Measurements from ENCODE around the gene IRF2.

The IRF2 gene

DNA sequence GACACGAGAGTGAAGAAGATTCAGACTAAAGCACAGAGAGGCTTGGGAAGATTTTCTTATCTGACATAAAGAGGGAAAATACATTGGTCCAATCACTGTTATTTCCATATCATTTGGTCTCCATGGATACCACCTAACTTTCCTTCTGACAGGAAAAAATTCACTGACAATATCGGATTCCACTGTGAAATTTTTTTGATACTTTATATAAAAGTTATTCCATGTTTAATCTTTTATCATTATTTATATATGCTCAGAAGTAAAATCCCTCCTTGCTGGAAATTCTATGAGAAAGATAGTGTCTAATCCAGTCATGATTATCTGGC, 3.6 kb downstream of the IRF2 start:
- TF ChIP-seq, protein P1, sequence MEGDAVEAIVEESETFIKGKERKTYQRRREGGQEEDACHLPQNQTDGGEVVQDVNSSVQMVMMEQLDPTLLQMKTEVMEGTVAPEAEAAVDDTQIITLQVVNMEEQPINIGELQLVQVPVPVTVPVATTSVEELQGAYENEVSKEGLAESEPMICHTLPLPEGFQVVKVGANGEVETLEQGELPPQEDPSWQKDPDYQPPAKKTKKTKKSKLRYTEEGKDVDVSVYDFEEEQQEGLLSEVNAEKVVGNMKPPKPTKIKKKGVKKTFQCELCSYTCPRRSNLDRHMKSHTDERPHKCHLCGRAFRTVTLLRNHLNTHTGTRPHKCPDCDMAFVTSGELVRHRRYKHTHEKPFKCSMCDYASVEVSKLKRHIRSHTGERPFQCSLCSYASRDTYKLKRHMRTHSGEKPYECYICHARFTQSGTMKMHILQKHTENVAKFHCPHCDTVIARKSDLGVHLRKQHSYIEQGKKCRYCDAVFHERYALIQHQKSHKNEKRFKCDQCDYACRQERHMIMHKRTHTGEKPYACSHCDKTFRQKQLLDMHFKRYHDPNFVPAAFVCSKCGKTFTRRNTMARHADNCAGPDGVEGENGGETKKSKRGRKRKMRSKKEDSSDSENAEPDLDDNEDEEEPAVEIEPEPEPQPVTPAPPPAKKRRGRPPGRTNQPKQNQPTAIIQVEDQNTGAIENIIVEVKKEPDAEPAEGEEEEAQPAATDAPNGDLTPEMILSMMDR (conservative IDR thresholded peaks at IDR 0.05; ENCODE audit: control insufficient read depth, insufficient read depth, low read depth, low read length) = no peak
- DNase-seq (ENCODE audit: low read depth) = no peak
- H3K4me3 ChIP-seq (ENCODE audit: control insufficient read depth, low read depth, low read length) = no peak overlapping the region

DNA sequence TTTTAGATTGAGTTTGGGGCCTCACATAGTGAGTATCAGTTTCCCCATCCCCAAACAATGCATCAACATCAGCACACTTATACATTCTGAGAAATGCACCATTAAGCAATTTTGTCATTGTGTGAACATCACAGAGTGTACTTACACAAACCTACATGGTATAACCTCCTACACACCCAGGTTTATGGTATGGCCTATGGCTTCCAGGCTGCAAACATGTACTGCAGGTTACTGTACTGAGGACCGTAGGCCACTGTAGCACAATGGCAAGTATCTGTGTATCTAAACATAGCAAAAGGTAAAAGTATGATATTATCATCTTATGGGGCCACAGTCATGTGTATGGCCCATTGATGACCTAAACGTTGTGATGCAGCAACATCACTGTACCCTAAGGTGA, 7.7 kb downstream of the IRF2 start:
- H3K4me3 ChIP-seq (ENCODE audit: control insufficient read depth, low read depth, low read length) = no peak overlapping the region
- no peak for DNase-seq (ENCODE audit: low read depth)
- TF ChIP-seq, protein P1 (conservative IDR thresholded peaks at IDR 0.05; ENCODE audit: control insufficient read depth, insufficient read depth, low read depth, low read length) = no peak

DNA sequence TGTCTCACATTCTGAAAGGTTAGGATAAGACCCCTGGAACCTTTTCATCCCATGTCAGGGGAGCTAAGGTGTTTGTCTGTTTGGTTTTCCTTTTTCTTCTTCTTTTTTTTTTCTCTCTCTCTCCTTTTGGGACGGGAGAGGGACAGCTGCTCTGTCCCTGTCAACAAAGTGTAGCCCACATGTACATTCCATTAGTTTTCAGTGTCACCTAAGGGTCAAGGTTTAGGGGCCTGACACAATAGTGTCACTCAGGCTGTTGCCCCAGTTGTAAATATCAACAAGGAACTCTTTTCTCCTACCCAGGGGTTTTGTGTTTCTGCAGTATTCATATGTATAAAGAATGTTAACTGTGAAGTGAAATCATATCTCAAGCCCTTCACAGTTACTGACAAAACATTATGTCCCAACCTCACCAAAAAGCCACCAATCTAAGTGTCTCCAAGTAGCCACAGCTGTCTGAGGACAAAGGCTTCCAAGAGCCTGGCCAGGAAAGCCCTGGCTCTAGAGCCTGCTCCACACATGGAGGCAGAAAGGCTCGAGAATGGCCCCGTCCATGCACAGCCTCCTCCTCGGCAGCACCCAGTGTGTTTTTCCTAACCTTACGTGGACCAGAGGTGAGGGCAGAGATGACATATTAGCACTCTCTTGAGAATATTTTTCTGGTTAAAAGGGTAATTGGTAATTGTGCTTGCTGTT, 9.4 kb downstream of the IRF2 start:
- no peak overlapping the region for H3K4me3 ChIP-seq (ENCODE audit: control insufficient read depth, low read depth, low read length)
- no peak for DNase-seq (ENCODE audit: low read depth)
- TF ChIP-seq, protein P1 (conservative IDR thresholded peaks at IDR 0.05; ENCODE audit: control insufficient read depth, insufficient read depth, low read depth, low read length) = no peak

GRCh38 chr4:184463856-184464255, 10.5 kb downstream of the IRF2 start:
- no peak for DNase-seq (ENCODE audit: low read depth)
- TF ChIP-seq, protein P1 (conservative IDR thresholded peaks at IDR 0.05; ENCODE audit: control insufficient read depth, insufficient read depth, low read depth, low read length) = no peak

DNA sequence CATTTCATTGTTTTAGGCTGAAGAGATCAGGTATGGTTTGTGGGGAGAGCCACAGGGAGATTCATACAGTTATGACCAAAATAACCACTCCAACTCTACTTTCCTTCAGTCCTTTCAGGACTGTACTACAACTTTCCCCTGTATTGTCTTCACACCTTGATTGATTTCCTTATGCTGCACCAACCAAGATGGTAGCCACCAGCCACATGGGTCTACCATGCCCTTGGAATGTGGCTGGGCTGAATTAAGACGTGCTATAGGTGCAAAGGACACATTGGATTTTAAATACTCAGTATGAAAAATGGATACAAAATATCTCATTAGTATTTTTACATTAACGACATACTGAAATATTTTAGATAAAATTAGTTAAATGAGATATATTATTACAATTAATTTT, 11.2 kb downstream of the IRF2 start:
- H3K4me3 ChIP-seq (ENCODE audit: control insufficient read depth, low read depth, low read length) = no peak overlapping the region
- TF ChIP-seq, protein P1 (conservative IDR thresholded peaks at IDR 0.05; ENCODE audit: control insufficient read depth, insufficient read depth, low read depth, low read length) = no peak
- no peak for DNase-seq (ENCODE audit: low read depth)

More at GRCh38 chr4:184463856-184464255, 10.5 kb downstream of the IRF2 start:
- H3K4me3 ChIP-seq (ENCODE audit: control insufficient read depth, low read depth, low read length) = no peak overlapping the region

- no peak for DNase-seq (ENCODE audit: low read depth)
- H3K4me3 ChIP-seq (ENCODE audit: control insufficient read depth, low read depth, low read length) = no peak overlapping the region
- TF ChIP-seq, protein P1 (conservative IDR thresholded peaks at IDR 0.05; ENCODE audit: control insufficient read depth, insufficient read depth, low read depth, low read length) = no peak
Observed at GRCh38 chr4:184462724-184463123, 11.6 kb downstream of the IRF2 start.
